CD14-positive monocyte (primary cell): ENCODE measurements around the gene FADS2. TPM values are rescaled to one million over a fixed set of nuclear protein-coding genes. Genes with fewer than 3 reads are reported as not detected.

ENCODE experiments used
- DNase-seq, 3 donors: peaks; one replicate each; pipeline ENCODE4 v3.0.0-alpha.2; 2011 to 2022
- H2AFZ ChIP-seq: 2 replicates; pipeline ENCODE4 v1.6.0; 2012; ENCODE audit warnings: mild to moderate bottlenecking, low read depth, low read length, inconsistent platforms; ENCODE audit not compliant: insufficient read depth, poor library complexity, severe bottlenecking
- H3K27ac ChIP-seq, 2 donors: 1 replicate in 1 of 2; 2 replicates in 1 of 2; pipeline ENCODE4 v1.5.1; 2012 to 2013; ENCODE audit warnings: low read length in 2 of 2, control low read depth in 1 of 2, inconsistent platforms in 1 of 2, low read depth in 1 of 2, mild to moderate bottlenecking in 1 of 2
- H3K27me3 ChIP-seq, 2 donors: one replicate each; pipeline versions ENCODE4 v1.6.0 to v1.6.1; 2011 to 2013; ENCODE audit warnings: low read length in 2 of 2; ENCODE audit not compliant: control insufficient read depth in 2 of 2, insufficient read depth in 2 of 2
- H3K36me3 ChIP-seq, 2 donors: replicated peaks in 1 of 2; 1 replicate in 1 of 2; 2 replicates in 1 of 2; pipeline versions ENCODE4 v1.5.1 to v1.6.1; 2012 to 2013; ENCODE audit warnings: low read length in 2 of 2, control low read depth in 1 of 2, inconsistent platforms in 1 of 2, mild to moderate bottlenecking in 1 of 2; ENCODE audit not compliant: insufficient read depth in 2 of 2, control insufficient read depth in 1 of 2
- H3K4me1 ChIP-seq, 2 donors: 1 replicate in 1 of 2; 2 replicates in 1 of 2; pipeline versions ENCODE4 v1.5.1 to v1.6.1; 2012 to 2013; ENCODE audit warnings: low read length in 2 of 2, control low read depth in 1 of 2, inconsistent platforms in 1 of 2, mild to moderate bottlenecking in 1 of 2, moderate library complexity in 1 of 2; ENCODE audit not compliant: insufficient read depth in 2 of 2, control insufficient read depth in 1 of 2
- H3K4me2 ChIP-seq: replicated peaks from 2 replicates; pipeline ENCODE3; 2012; ENCODE audit warnings: low read length, moderate library complexity, mild to moderate bottlenecking; ENCODE audit not compliant: poor library complexity, severe bottlenecking; ENCODE audit errors: extremely low read depth
- H3K4me3 ChIP-seq, 3 experiments: fragments of 200-600 bp in 1 of 3; sonication (generic) in 1 of 3; replicated peaks in 1 of 3; 1 replicate in 2 of 3; 2 replicates in 1 of 3; pipeline ENCODE4 v1.5.1; 2011 to 2013; ENCODE audit warnings: low read length in 3 of 3, mild to moderate bottlenecking in 3 of 3, control low read depth in 2 of 3, low read depth in 2 of 3, inconsistent platforms in 1 of 3, moderate library complexity in 1 of 3
- H3K79me2 ChIP-seq: 2 replicates; pipeline ENCODE4 v1.6.0; 2012; ENCODE audit warnings: mild to moderate bottlenecking, control low read depth, inconsistent platforms, low read length, moderate library complexity; ENCODE audit not compliant: insufficient read depth
- H3K9ac ChIP-seq: 2 replicates; pipeline ENCODE4 v1.6.0; 2017; ENCODE audit warnings: low read length, mild to moderate bottlenecking; ENCODE audit not compliant: insufficient read depth, poor library complexity, severe bottlenecking
- H3K9me3 ChIP-seq, 2 donors: replicated peaks in 1 of 2; 1 replicate in 1 of 2; 2 replicates in 1 of 2; pipeline versions ENCODE4 v1.5.1 to v1.6.1; 2012 to 2013; ENCODE audit warnings: low read length in 2 of 2, control low read depth in 1 of 2; ENCODE audit not compliant: control insufficient read depth in 1 of 2, insufficient read depth in 1 of 2
- H4K20me1 ChIP-seq: 2 replicates; pipeline ENCODE4 v1.6.0; 2012; ENCODE audit warnings: mild to moderate bottlenecking, low read length, control low read depth, moderate library complexity; ENCODE audit not compliant: insufficient read depth
- H3K27ac Mint-ChIP-seq, 7 donors: one replicate each; pipeline ENCODE4 v1.8.0; 2020; ENCODE audit warnings: mild to moderate bottlenecking in 7 of 7, mixed read lengths in 7 of 7, moderate library complexity in 6 of 7, inconsistent platforms in 2 of 7
- H3K27me3 Mint-ChIP-seq, 3 donors: one replicate each; pipeline ENCODE4 v1.8.0; 2021 to 2022; ENCODE audit warnings: low read depth in 3 of 3, mild to moderate bottlenecking in 3 of 3, mixed read lengths in 3 of 3, moderate library complexity in 3 of 3, inconsistent platforms in 1 of 3
- H3K36me3 Mint-ChIP-seq, 2 donors: one replicate each; pipeline ENCODE4 v1.8.0; 2020; ENCODE audit warnings: mixed read lengths in 2 of 2, inconsistent platforms in 1 of 2, mild to moderate bottlenecking in 1 of 2
- H3K4me1 Mint-ChIP-seq: one replicate; pipeline ENCODE4 v1.8.0; 2020; ENCODE audit warnings: mild to moderate bottlenecking, mixed read lengths
- H3K4me3 Mint-ChIP-seq, 2 donors: one replicate each; pipeline ENCODE4 v1.8.0; 2020; ENCODE audit warnings: mild to moderate bottlenecking in 2 of 2, mixed read lengths in 2 of 2, moderate library complexity in 1 of 2
- H3K9me3 Mint-ChIP-seq, 7 donors: one replicate each; pipeline ENCODE4 v1.8.0; 2020 to 2022; ENCODE audit warnings: mixed read lengths in 7 of 7, mild to moderate bottlenecking in 6 of 7, moderate library complexity in 6 of 7, inconsistent platforms in 2 of 7
- WGBS: methylation state at CpG from one replicate; pipeline ENCODE4 v1.1.5; 2013; ENCODE audit warnings: missing lambda C conversion rate; ENCODE audit not compliant: insufficient coverage; 5-methylcytosine and 5-hydroxymethylcytosine counted together
- intact Hi-C, 2 donors: fragments of 100-400 bp; cut with micrococcal nuclease; formaldehyde crosslinking; loops; one replicate each; pipeline versions ENCODE4 v1.15.0 to v1.15.1; 2023
- polyA plus RNA-seq, 3 donors: library from polyadenylated mRNA; depleted of rRNA in 1 of 3; unstranded in 2 of 3; stranded (reverse) in 1 of 3; fragments of 300-500 nt in 2 of 3; fragments of >200 nt in 1 of 3; fragmentation: Illumina TruSeq in 2 of 3; gene quantifications; 1 replicate in 2 of 3; 2 replicates in 1 of 3; pipeline ENCODE4 v1.2.3, GENCODE V29; 2012 to 2021
- TF ChIP-seq, protein P1 (sequence below): fragments of 200-600 bp; IDR thresholded peaks from one replicate; pipeline ENCODE4 v1.8.0; 2022; ENCODE audit warnings: antibody characterized with exemption, mild to moderate bottlenecking

Gene FADS2
- polyA plus RNA-seq, 3 donors = 5.1 to 19.9 (median 6.4) TPM

GRCh38 chr11:61889831-61890230 is 61.7 kb downstream of the FADS2 start:
- Histone ChIP-seq H3K9ac (no peak overlapping the region), H3K9me3 (no peaks in the 10 kb centered on the region), H3K36me3 (no peaks in the 10 kb centered on the region), H3K4me2 (no peak overlapping the region), H3K79me2 (no peaks in the 10 kb centered on the region), H2AFZ (no peak overlapping the region), H3K27ac (no peak overlapping the region), H3K27me3 (peaks cover 0 to 19% of the 10 kb centered on the region in 2 donors), H3K4me1 (peaks cover 12 to 20% of the 10 kb centered on the region in 2 donors), H3K4me3 (no peak overlapping the region), H4K20me1 (no peaks in the 10 kb centered on the region)
- intact Hi-C loops = loop anchor here (5.0 to 10.0 kb wide), 2 partner anchors 85 to 93 kb away; no protein-coding TSS in a partner anchor
- Mint-ChIP-seq H3K4me1 (peaks cover 17% of the 10 kb centered on the region), H3K36me3 (no peaks in the 10 kb centered on the region), H3K27ac (no peak overlapping the region), H3K27me3 (peaks cover 9 to 17% (median 17%) of the 10 kb centered on the region in 3 donors), H3K9me3 (peaks cover 0 to 5% (median 2%) of the 10 kb centered on the region in 7 donors), H3K4me3 (no peak overlapping the region)
- WGBS = 100% methylated on average over 3 of the region's 10 CpGs
- DNase-seq = no peak
- TF ChIP-seq, protein P1, sequence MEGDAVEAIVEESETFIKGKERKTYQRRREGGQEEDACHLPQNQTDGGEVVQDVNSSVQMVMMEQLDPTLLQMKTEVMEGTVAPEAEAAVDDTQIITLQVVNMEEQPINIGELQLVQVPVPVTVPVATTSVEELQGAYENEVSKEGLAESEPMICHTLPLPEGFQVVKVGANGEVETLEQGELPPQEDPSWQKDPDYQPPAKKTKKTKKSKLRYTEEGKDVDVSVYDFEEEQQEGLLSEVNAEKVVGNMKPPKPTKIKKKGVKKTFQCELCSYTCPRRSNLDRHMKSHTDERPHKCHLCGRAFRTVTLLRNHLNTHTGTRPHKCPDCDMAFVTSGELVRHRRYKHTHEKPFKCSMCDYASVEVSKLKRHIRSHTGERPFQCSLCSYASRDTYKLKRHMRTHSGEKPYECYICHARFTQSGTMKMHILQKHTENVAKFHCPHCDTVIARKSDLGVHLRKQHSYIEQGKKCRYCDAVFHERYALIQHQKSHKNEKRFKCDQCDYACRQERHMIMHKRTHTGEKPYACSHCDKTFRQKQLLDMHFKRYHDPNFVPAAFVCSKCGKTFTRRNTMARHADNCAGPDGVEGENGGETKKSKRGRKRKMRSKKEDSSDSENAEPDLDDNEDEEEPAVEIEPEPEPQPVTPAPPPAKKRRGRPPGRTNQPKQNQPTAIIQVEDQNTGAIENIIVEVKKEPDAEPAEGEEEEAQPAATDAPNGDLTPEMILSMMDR = no peak

DNA sequence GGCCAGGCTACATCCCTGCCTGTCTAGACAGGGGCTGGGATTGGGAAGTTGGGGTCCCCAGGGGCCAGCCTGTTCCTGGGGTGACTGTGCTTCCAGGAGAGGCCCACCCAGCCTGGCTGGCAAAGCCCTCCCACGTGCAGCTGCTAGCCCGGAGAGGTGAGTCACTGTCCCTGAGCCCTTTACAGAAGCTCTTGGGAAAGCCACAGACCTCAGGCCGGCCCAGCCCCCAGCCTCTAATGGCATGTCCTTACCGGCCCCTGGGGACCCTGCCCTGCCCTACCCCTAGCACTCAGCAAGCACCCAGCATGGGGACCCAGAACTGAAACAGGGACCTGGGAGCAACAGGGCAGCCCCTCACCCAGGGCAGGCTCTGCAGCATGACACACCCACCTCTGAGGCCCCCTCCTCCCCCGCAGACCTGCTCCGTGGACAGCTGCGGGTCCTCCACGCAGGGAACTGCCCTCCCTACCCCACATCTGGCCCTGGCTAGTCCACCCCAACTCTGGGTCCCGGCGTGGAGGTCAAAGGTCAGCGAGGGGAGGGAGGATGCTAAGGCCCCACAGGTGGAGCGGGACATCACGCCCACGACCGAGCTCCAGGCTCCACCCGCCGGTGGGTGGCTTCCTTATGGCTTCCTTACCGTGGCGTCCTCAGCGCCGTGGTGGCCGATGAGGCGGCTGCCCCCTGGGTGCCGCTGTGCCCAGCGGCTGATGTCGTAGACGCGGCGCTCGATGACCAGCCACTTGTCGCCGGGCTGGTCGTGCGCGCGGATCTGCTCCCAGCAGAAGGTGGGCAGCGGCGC is 62.6 kb downstream of the FADS2 start:
- H3K4me1 ChIP-seq = peaks cover 12 to 28% of the 10 kb centered on the region in 2 donors
- intact Hi-C loops = loop anchor here in 1 of 2 donors (5.0 kb wide), 1 partner anchor 93 kb away; no protein-coding TSS in a partner anchor
- Mint-ChIP-seq H3K9me3 (peaks cover 0 to 5% (median 2%) of the 10 kb centered on the region in 7 donors), H3K4me3 (peak overlapping the region; percentile 79 to 88), H3K4me1 (peaks cover 23% of the 10 kb centered on the region), H3K27me3 (peaks cover 5 to 18% (median 17%) of the 10 kb centered on the region in 3 donors), H3K27ac (peak overlapping the region in 6 of 7 donors; percentile 21 to 86 (median 72)), H3K36me3 (no peaks in the 10 kb centered on the region)
- TF ChIP-seq, protein P1 = peak; percentile 20
- no peaks in the 10 kb centered on the region for H3K79me2 ChIP-seq
- no peaks in the 10 kb centered on the region for H3K9me3 ChIP-seq
- H4K20me1 ChIP-seq = no peaks in the 10 kb centered on the region
- H3K27me3 ChIP-seq = peaks cover 0 to 19% of the 10 kb centered on the region in 2 donors
- WGBS = 0% methylated on average over 34 of the region's 38 CpGs
- peak overlapping the region in 1 of 2 donors; percentile 23 for H3K27ac ChIP-seq
- H3K4me2 ChIP-seq = peak overlapping the region; percentile 95
- H3K9ac ChIP-seq = peak overlapping the region; percentile 66
- no peaks in the 10 kb centered on the region for H3K36me3 ChIP-seq
- DNase-seq = peak; percentile 45 to 72 (median 62)
- H2AFZ ChIP-seq = peak overlapping the region; percentile 87
- H3K4me3 ChIP-seq = peak overlapping the region; percentile 58 to 79 (median 60)
